ENCODE results near the gene SREBF1.
"Not testable (repeated sequence)": the region's sequence is repeated elsewhere in the genome, so short reads cannot be mapped to it uniquely, and the experiment has no call there.

The SREBF1 gene

GRCh38 chr17:17813725-17814095, 23.1 kb downstream of the SREBF1 start:
- no peak for DNase-seq (ENCODE audit: extremely low read depth in 1 of 2, low read depth in 1 of 2)

GRCh38 chr17:17813055-17813724, 23.6 kb downstream of the SREBF1 start:
- DNase-seq (ENCODE audit: extremely low read depth in 1 of 2, low read depth in 1 of 2) = no peak

- DNase-seq (ENCODE audit: extremely low read depth in 1 of 2, low read depth in 1 of 2) = peak; percentile 22 to 59
Observed at GRCh38 chr17:17812211-17813054, 24.4 kb downstream of the SREBF1 start.

- DNase-seq (ENCODE audit: extremely low read depth in 1 of 2, low read depth in 1 of 2) = no peak
Observed at GRCh38 chr17:17811381-17812210, 25.2 kb downstream of the SREBF1 start.

GRCh38 chr17:17810895-17811248, 25.9 kb downstream of the SREBF1 start:
- no peak for DNase-seq (ENCODE audit: extremely low read depth in 1 of 2, low read depth in 1 of 2)

GRCh38 chr17:17810084-17810894, 26.5 kb downstream of the SREBF1 start:
- no peak for DNase-seq (ENCODE audit: extremely low read depth in 1 of 2, low read depth in 1 of 2)

- DNase-seq (ENCODE audit: extremely low read depth in 1 of 2, low read depth in 1 of 2) = no peak
Observed at GRCh38 chr17:17809531-17810083, 27.2 kb downstream of the SREBF1 start.

GRCh38 chr17:17808706-17809432, 27.9 kb downstream of the SREBF1 start:
- DNase-seq (ENCODE audit: extremely low read depth in 1 of 2, low read depth in 1 of 2) = no peak

- DNase-seq (ENCODE audit: extremely low read depth in 1 of 2, low read depth in 1 of 2) = not testable (repeated sequence)
Observed at GRCh38 chr17:17808200-17808599, 28.6 kb downstream of the SREBF1 start.

GRCh38 chr17:17807440-17807839, 29.3 kb downstream of the SREBF1 start:
- DNase-seq (ENCODE audit: extremely low read depth in 1 of 2, low read depth in 1 of 2) = no peak

GRCh38 chr17:17806611-17807274, 30.0 kb downstream of the SREBF1 start:
- DNase-seq (ENCODE audit: extremely low read depth in 1 of 2, low read depth in 1 of 2) = no peak

- DNase-seq (ENCODE audit: extremely low read depth in 1 of 2, low read depth in 1 of 2) = no peak
Observed at GRCh38 chr17:17806035-17806434, 30.8 kb downstream of the SREBF1 start.

GRCh38 chr17:17805575-17805974, 31.2 kb downstream of the SREBF1 start:
- DNase-seq (ENCODE audit: extremely low read depth in 1 of 2, low read depth in 1 of 2) = no peak

GRCh38 chr17:17804007-17804406, 32.8 kb downstream of the SREBF1 start:
- no peak for DNase-seq (ENCODE audit: extremely low read depth in 1 of 2, low read depth in 1 of 2)

- no peak for DNase-seq (ENCODE audit: extremely low read depth in 1 of 2, low read depth in 1 of 2)
Observed at GRCh38 chr17:17801800-17802481, 34.8 kb downstream of the SREBF1 start.

- no peak for DNase-seq (ENCODE audit: extremely low read depth in 1 of 2, low read depth in 1 of 2)
Observed at GRCh38 chr17:17800504-17801021, 36.2 kb downstream of the SREBF1 start.

GRCh38 chr17:17798573-17799255, 38.1 kb downstream of the SREBF1 start:
- DNase-seq (ENCODE audit: extremely low read depth in 1 of 2, low read depth in 1 of 2) = no peak

Measured in activated CD8-positive, alpha-beta memory T cell treated with anti-CD3 and anti-CD28 coated beads for 1 hour (primary cell).